GM12864 (cell line): ENCODE measurements around the gene ETV6.

ENCODE experiments used
- DNase-seq: peaks from one replicate; pipeline ENCODE4 v3.0.0-alpha.2; 2011; ENCODE audit warnings: low read depth
- H3K4me3 ChIP-seq: 2 replicates; pipeline ENCODE4 v1.5.1; 2011; ENCODE audit warnings: mild to moderate bottlenecking, low read depth, low read length, control low read depth
- CTCF ChIP-seq: IDR thresholded peaks from 2 replicates; pipeline ENCODE4 v1.5.1; 2011; ENCODE audit warnings: low read depth, mild to moderate bottlenecking, moderate library complexity, low read length, control low read depth, inconsistent platforms; ENCODE audit errors: missing control alignments

ETV6 gene

GRCh38 chr12:11641522-11641921 is 8.0 kb upstream of the ETV6 start:
- TF ChIP-seq CTCF = no peak

GRCh38 chr12:11642785-11643184 is 6.7 kb upstream of the ETV6 start:
- no peak overlapping the region for H3K4me3 ChIP-seq
- TF ChIP-seq CTCF = no peak
- no peak for DNase-seq

More at GRCh38 chr12:11641522-11641921, 8.0 kb upstream of the ETV6 start:
- no peak for DNase-seq
- no peak overlapping the region for H3K4me3 ChIP-seq

GRCh38 chr12:11645391-11645790 is 4.1 kb upstream of the ETV6 start:
- no peak for DNase-seq
- no peak for TF ChIP-seq CTCF
- no peak overlapping the region for H3K4me3 ChIP-seq

- no peak for TF ChIP-seq CTCF
- DNase-seq = peak; percentile 72
- H3K4me3 ChIP-seq = peak overlapping the region; percentile 62
These were observed 711 bp upstream of the ETV6 start for GRCh38 chr12:11648514-11649412.

GRCh38 chr12:11650286-11651281 is 1.1 kb downstream of the ETV6 start:
- TF ChIP-seq CTCF = no peak
- DNase-seq = no peak
- H3K4me3 ChIP-seq = peak overlapping the region; percentile 62

GRCh38 chr12:11651381-11651780 is 1.9 kb downstream of the ETV6 start:
- no peak for TF ChIP-seq CTCF
- DNase-seq = no peak
- peak overlapping the region; percentile 62 for H3K4me3 ChIP-seq
